ENCODE results near the gene SLC4A5.

GRCh38 chr2:74291218-74291544 lies 52.0 kb downstream of the SLC4A5 start:
- TF ChIP-seq CTCF (IDR thresholded peaks at IDR 0.05) (no peak), POLR2A (IDR thresholded peaks at IDR 0.05) (no peak), POLR2AphosphoS5 (IDR thresholded peaks at IDR 0.05) (no peak)

Measured in upper lobe of left lung (tissue), 4 donors.